Keratinocyte (primary cell): Measurements from ENCODE around the gene EIF2S3B.

Source experiments
- CTCF ChIP-seq, 3 experiments: IDR thresholded peaks in 1 of 3; conservative IDR thresholded peaks in 1 of 3; optimal IDR thresholded peaks in 1 of 3; 2 replicates in 2 of 3; 3 replicates in 1 of 3; pipeline versions ENCODE3 to v1.5.1; 2011; ENCODE audit warnings: low read length in 3 of 3, mild to moderate bottlenecking in 3 of 3, moderate library complexity in 2 of 3, control low read depth in 1 of 3, inconsistent platforms in 1 of 3; ENCODE audit not compliant: insufficient read depth in 2 of 3; ENCODE audit errors: extremely low read depth in 1 of 3
- EZH2 ChIP-seq: IDR thresholded peaks from one replicate; pipeline ENCODE4 v1.6.1; 2012; ENCODE audit warnings: inconsistent platforms, mild to moderate bottlenecking, low read length, moderate library complexity

- TF ChIP-seq CTCF (optimal IDR thresholded peaks at IDR 0.05 in 1 of 3, IDR thresholded peaks at IDR 0.05 in 1 of 3, conservative IDR thresholded peaks at IDR 0.05 in 1 of 3; ENCODE audit: extremely low read depth in 1 of 3, insufficient read depth in 2 of 3, low read length in 3 of 3) = no peak
- no peak for TF ChIP-seq EZH2
Measured at GRCh38 chr12:10497602-10498001, 8.1 kb upstream of the EIF2S3B start.
